A549 (cell line): ENCODE measurements around the gene MLLT3. TPM values are rescaled to one million over a fixed set of nuclear protein-coding genes. Genes with fewer than 3 reads are reported as not detected.

Experiments used
- ATAC-seq, 2 experiments: fragments of 200-7000 bp in 1 of 2; fragments of >200 bp in 1 of 2; cut with Nextera tagmentation in 1 of 2; cut with Tn5 transposase in 1 of 2; 3 replicates each; pipeline versions ENCODE4 v1.8.0 to v1.9.1; 2018 to 2020; ENCODE audit warnings: mild to moderate bottlenecking in 1 of 2, moderate library complexity in 1 of 2
- CTCF ChIA-PET: fragments of 300-600 bp; sonication (Branson Sonifier 250); formaldehyde crosslinking; extraction: SDS; loops from one replicate; lab custom pipeline; 2021; ENCODE audit warnings: antibody characterized with exemption, inconsistent platforms; lab: Yijun Ruan, JAX
- POLR2A ChIA-PET: fragments of 350-600 bp; formaldehyde crosslinking; extraction: SDS; loops from one replicate; lab custom pipeline; 2021; ENCODE audit warnings: antibody characterized with exemption, inconsistent platforms; lab: Yijun Ruan, JAX
- DNase-seq, 2 experiments: peaks; one replicate each; pipeline versions ENCODE4 v3.0.0 to v3.0.0-alpha.2; 2011 to 2016; ENCODE audit warnings: low read depth in 1 of 2, low spot score in 1 of 2
- FAIRE-seq: peaks from 2 replicates; lab custom pipeline; 2011; peaks lifted over from hg19 to GRCh38; lab: Jason Lieb, UNC
- H3K27ac ChIP-seq, 2 experiments: fragments of >200 bp; sonication (Bioruptor Twin); formaldehyde crosslinking; 3 replicates each; pipeline ENCODE4 v1.5.1; 2016 to 2017
- H3K4me1 ChIP-seq: fragments of >200 bp; sonication (Bioruptor Twin); formaldehyde crosslinking; 3 replicates; pipeline ENCODE4 v1.6.1; 2016
- H3K4me2 ChIP-seq: fragments of >200 bp; sonication (Bioruptor Twin); formaldehyde crosslinking; 3 replicates; pipeline ENCODE4 v1.6.1; 2016
- H3K4me3 ChIP-seq: fragments of >200 bp; sonication (Bioruptor Twin); formaldehyde crosslinking; 3 replicates; pipeline ENCODE4 v1.5.1; 2016
- H3K9me3 ChIP-seq: fragments of >200 bp; sonication (Bioruptor Twin); formaldehyde crosslinking; 3 replicates; pipeline ENCODE4 v1.6.1; 2016
- ATOH8 ChIP-seq: fragments of 250-450 bp; sonication (Bioruptor Pico); IDR thresholded peaks from 2 replicates; pipeline ENCODE4 v1.5.0; 2020; ENCODE audit warnings: low read depth, mild to moderate bottlenecking, moderate library complexity
- BCL3 ChIP-seq: fragments of >200 bp; sonication (Bioruptor Twin); formaldehyde crosslinking; IDR thresholded peaks from 3 replicates; pipeline ENCODE4 v1.6.1; 2016
- CBX8 ChIP-seq: fragments of 200-600 bp; sonication (generic); IDR thresholded peaks from 2 replicates; pipeline ENCODE4 v1.6.1; 2016
- CTCF ChIP-seq: fragments of >200 bp; sonication (Bioruptor Twin); formaldehyde crosslinking; IDR thresholded peaks from 3 replicates; pipeline ENCODE4 v1.5.1; 2016
- ESRRA ChIP-seq: fragments of 150-350 bp; IDR thresholded peaks from 2 replicates; pipeline ENCODE4 v1.6.1; 2014; ENCODE audit warnings: mild to moderate bottlenecking, low read length, borderline replicate concordance
- FOXS1 ChIP-seq: fragments of 250-450 bp; sonication (Bioruptor Pico); IDR thresholded peaks from 2 replicates; pipeline ENCODE4 v1.5.0; 2020; ENCODE audit warnings: mild to moderate bottlenecking, moderate library complexity
- GATA3 ChIP-seq: IDR thresholded peaks from 2 replicates; pipeline ENCODE4 v1.6.1; 2012; ENCODE audit warnings: borderline replicate concordance
- HDAC2 ChIP-seq: fragments of 200-600 bp; sonication (generic); IDR thresholded peaks from 2 replicates; pipeline ENCODE4 v1.6.1; 2016
- HOXA7 ChIP-seq: fragments of 250-450 bp; sonication (Bioruptor Pico); IDR thresholded peaks from 2 replicates; pipeline ENCODE4 v1.5.0; 2020; ENCODE audit warnings: mild to moderate bottlenecking, moderate library complexity
- HOXB5 ChIP-seq: fragments of 250-450 bp; sonication (Bioruptor Pico); IDR thresholded peaks from 2 replicates; pipeline ENCODE4 v1.5.0; 2020; ENCODE audit warnings: mild to moderate bottlenecking, moderate library complexity
- JUN ChIP-seq, 2 experiments: fragments of >200 bp; sonication (Bioruptor Twin); formaldehyde crosslinking; IDR thresholded peaks; 2 replicates in 1 of 2; 3 replicates in 1 of 2; pipeline ENCODE4 v1.6.1; 2016 to 2017
- JUNB ChIP-seq: fragments of >200 bp; sonication (Bioruptor Twin); formaldehyde crosslinking; IDR thresholded peaks from 2 replicates; pipeline ENCODE4 v1.6.1; 2016
- KDM5A ChIP-seq: fragments of 200-600 bp; sonication (generic); IDR thresholded peaks from 2 replicates; pipeline ENCODE4 v1.6.1; 2016; ENCODE audit warnings: antibody characterized with exemption, mild to moderate bottlenecking
- MAFK ChIP-seq: fragments of 450-650 bp; IDR thresholded peaks from 2 replicates; pipeline ENCODE4 v1.6.1; 2014; ENCODE audit not compliant: partially characterized antibody
- MAZ ChIP-seq: fragments of 150-350 bp; IDR thresholded peaks from 2 replicates; pipeline ENCODE4 v1.6.1; 2014; ENCODE audit warnings: antibody characterized with exemption, low read depth, low read length, borderline replicate concordance
- MYC ChIP-seq: IDR thresholded peaks from 2 replicates; pipeline ENCODE4 v1.6.1; 2012; ENCODE audit warnings: mild to moderate bottlenecking, inconsistent platforms, low read length, improper control_type of control experiment, borderline replicate concordance
- NPAS2 ChIP-seq: fragments of 250-450 bp; sonication (Bioruptor Pico); IDR thresholded peaks from 2 replicates; pipeline ENCODE4 v1.8.0; 2022; ENCODE audit warnings: mild to moderate bottlenecking, moderate library complexity, borderline replicate concordance
- SMC3 ChIP-seq: fragments of >200 bp; sonication (Bioruptor Twin); formaldehyde crosslinking; IDR thresholded peaks from 3 replicates; pipeline ENCODE4 v1.6.1; 2018; ENCODE audit warnings: inconsistent platforms
- TFCP2L1 ChIP-seq: fragments of 250-450 bp; sonication (Bioruptor Pico); IDR thresholded peaks from 2 replicates; pipeline ENCODE4 v1.5.0; 2021; ENCODE audit warnings: mild to moderate bottlenecking
- ZC3H11A ChIP-seq: fragments of 450-650 bp; IDR thresholded peaks from 2 replicates; pipeline ENCODE4 v1.6.1; 2014; ENCODE audit warnings: antibody characterized with exemption, mild to moderate bottlenecking
- WGBS: methylation state at CpG from one replicate; pipeline ENCODE4 v1.1.6; 2017; ENCODE audit errors: missing lambda C conversion rate; 5-methylcytosine and 5-hydroxymethylcytosine counted together
- polyA plus RNA-seq, 4 experiments: library from polyadenylated mRNA; depleted of rRNA in 3 of 4; stranded (reverse); fragments of >200 nt; fragmentation: RNase III in 1 of 4; extraction: RNeasy Plus Mini Kit Qiagen cat#74134 plus additional on column Dnase treatment in 1 of 4; gene quantifications; 2 replicates in 3 of 4; 3 replicates in 1 of 4; pipeline ENCODE4 v1.2.3, GENCODE V29; 2011 to 2017
- TF ChIP-seq, protein P1 (sequence below): fragments of 200-600 bp; sonication (generic); IDR thresholded peaks from 2 replicates; pipeline ENCODE4 v1.6.1; 2016; ENCODE audit warnings: antibody characterized with exemption, mild to moderate bottlenecking, moderate library complexity
- TF ChIP-seq, protein P2 (sequence below): IDR thresholded peaks from 2 replicates; pipeline ENCODE4 v1.6.1; 2012

MLLT3 gene
- polyA plus RNA-seq, 2 of the 4 experiments (the other 2 are of a cell fraction) = 14.3 to 47.6 TPM

GRCh38 chr9:20335668-20336332 is 286.5 kb downstream of the MLLT3 start:
- no peaks in the 10 kb centered on the region for H3K9me3 ChIP-seq
- H3K4me1 ChIP-seq = no peaks in the 10 kb centered on the region
- TF ChIP-seq BCL3 = no peak
- no peak for TF ChIP-seq GATA3
- no peak for TF ChIP-seq ESRRA
- TF ChIP-seq CBX8 = no peak
- TF ChIP-seq ZC3H11A = no peak
- H3K27ac ChIP-seq = no peak overlapping the region
- ATAC-seq (peak in 1 of 2 experiments; percentile 31; a peak in 3 of 6 replicates), DNase-seq (no peak), FAIRE-seq (no peak)
- no peak overlapping the region for H3K4me2 ChIP-seq
- WGBS = 60% methylated on average over 4 of the region's 4 CpGs
- CTCF ChIA-PET = interaction anchor here (0.6 kb wide), 1 partner anchor 289 kb away, joined by 3 read pairs; no protein-coding TSS in a partner anchor
- no peak overlapping the region for H3K4me3 ChIP-seq
- POLR2A ChIA-PET = no interaction called here

- no peak for TF ChIP-seq ATOH8 (CRISPR knock-in tag)
- TF ChIP-seq MYC = no peak
- no peak for TF ChIP-seq HOXB5 (CRISPR knock-in tag)
- no peak for TF ChIP-seq MAFK
- no peak for TF ChIP-seq CTCF
- TF ChIP-seq TFCP2L1 (CRISPR knock-in tag) = no peak
- no peak for TF ChIP-seq MAZ
- ChIA-PET POLR2A (no interaction called here), CTCF (interaction anchor here (1.1 to 1.2 kb wide), 3 partner anchors 9 to 777 kb away, joined by 3 to 4 read pairs (median 4); no protein-coding TSS in a partner anchor)
- H3K9me3 ChIP-seq = no peaks in the 10 kb centered on the region
- H3K4me1 ChIP-seq = no peaks in the 10 kb centered on the region
- H3K4me2 ChIP-seq = no peak overlapping the region
- FAIRE-seq = no peak
- 37% methylated on average over 5 of the region's 5 CpGs for WGBS
- H3K27ac ChIP-seq = no peak overlapping the region
- no peak overlapping the region for H3K4me3 ChIP-seq
- 0 out of 6 replicates have a peak, but pooled peaks of 1 of the 2 experiments have one; percentile 12 for ATAC-seq
- DNase-seq = no peak
These were observed 288.3 kb downstream of the MLLT3 start for GRCh38 chr9:20333991-20334390.

- ChIA-PET CTCF (no interaction called here), POLR2A (no interaction called here)
- Histone ChIP-seq H3K4me2 (no peak overlapping the region), H3K4me1 (no peaks in the 10 kb centered on the region), H3K27ac (no peak overlapping the region), H3K9me3 (no peaks in the 10 kb centered on the region), H3K4me3 (no peak overlapping the region)
- ATAC-seq (no peak), DNase-seq (no peak), FAIRE-seq (no peak)
- WGBS = 65% methylated on average over 5 of the region's 5 CpGs
- TF ChIP-seq JUN (IDR thresholded peaks at IDR 0.05) = no peak
- no peak for TF ChIP-seq SMC3
- no peak for TF ChIP-seq FOXS1 (CRISPR knock-in tag)
- TF ChIP-seq HOXA7 = no peak
- no peak for TF ChIP-seq HOXB5 (CRISPR knock-in tag)
- TF ChIP-seq, protein P1, sequence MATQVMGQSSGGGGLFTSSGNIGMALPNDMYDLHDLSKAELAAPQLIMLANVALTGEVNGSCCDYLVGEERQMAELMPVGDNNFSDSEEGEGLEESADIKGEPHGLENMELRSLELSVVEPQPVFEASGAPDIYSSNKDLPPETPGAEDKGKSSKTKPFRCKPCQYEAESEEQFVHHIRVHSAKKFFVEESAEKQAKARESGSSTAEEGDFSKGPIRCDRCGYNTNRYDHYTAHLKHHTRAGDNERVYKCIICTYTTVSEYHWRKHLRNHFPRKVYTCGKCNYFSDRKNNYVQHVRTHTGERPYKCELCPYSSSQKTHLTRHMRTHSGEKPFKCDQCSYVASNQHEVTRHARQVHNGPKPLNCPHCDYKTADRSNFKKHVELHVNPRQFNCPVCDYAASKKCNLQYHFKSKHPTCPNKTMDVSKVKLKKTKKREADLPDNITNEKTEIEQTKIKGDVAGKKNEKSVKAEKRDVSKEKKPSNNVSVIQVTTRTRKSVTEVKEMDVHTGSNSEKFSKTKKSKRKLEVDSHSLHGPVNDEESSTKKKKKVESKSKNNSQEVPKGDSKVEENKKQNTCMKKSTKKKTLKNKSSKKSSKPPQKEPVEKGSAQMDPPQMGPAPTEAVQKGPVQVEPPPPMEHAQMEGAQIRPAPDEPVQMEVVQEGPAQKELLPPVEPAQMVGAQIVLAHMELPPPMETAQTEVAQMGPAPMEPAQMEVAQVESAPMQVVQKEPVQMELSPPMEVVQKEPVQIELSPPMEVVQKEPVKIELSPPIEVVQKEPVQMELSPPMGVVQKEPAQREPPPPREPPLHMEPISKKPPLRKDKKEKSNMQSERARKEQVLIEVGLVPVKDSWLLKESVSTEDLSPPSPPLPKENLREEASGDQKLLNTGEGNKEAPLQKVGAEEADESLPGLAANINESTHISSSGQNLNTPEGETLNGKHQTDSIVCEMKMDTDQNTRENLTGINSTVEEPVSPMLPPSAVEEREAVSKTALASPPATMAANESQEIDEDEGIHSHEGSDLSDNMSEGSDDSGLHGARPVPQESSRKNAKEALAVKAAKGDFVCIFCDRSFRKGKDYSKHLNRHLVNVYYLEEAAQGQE = no peak
- TF ChIP-seq, protein P2, sequence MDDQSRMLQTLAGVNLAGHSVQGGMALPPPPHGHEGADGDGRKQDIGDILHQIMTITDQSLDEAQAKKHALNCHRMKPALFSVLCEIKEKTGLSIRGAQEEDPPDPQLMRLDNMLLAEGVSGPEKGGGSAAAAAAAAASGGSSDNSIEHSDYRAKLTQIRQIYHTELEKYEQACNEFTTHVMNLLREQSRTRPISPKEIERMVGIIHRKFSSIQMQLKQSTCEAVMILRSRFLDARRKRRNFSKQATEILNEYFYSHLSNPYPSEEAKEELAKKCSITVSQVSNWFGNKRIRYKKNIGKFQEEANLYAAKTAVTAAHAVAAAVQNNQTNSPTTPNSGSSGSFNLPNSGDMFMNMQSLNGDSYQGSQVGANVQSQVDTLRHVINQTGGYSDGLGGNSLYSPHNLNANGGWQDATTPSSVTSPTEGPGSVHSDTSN = no peak
- TF ChIP-seq HDAC2 = no peak
- TF ChIP-seq JUNB = no peak
- TF ChIP-seq MYC = no peak
- no peak for TF ChIP-seq KDM5A
- no peak for TF ChIP-seq NPAS2 (CRISPR knock-in tag)
These were observed 291.1 kb downstream of the MLLT3 start for GRCh38 chr9:20331095-20331685.
